Measurements from ENCODE around the gene WDPCP.
"Not testable (repeated sequence)": the region's sequence is repeated elsewhere in the genome, so short reads cannot be mapped to it uniquely, and the experiment has no call there.

WDPCP gene

DNA sequence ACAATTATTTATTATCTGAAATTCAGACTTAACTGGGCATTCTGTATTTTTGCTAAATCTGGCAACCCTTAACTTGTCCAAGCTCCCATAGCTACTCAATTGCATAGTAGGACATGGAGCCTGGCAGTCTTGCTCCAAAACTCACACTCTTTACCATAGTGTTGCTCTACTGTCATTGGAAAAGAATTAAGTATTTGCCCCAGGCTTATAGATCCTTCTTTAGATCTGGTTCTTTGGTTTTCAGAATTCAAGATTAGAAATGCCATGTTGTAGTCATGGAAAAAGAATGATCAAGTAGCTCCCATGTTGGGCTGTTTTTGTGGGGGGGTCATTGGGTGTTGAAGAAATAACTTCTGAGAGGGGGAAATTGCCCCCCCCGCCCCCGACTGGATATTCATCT is 240.9 kb downstream of the WDPCP start:
- DNase-seq = no peak

DNA sequence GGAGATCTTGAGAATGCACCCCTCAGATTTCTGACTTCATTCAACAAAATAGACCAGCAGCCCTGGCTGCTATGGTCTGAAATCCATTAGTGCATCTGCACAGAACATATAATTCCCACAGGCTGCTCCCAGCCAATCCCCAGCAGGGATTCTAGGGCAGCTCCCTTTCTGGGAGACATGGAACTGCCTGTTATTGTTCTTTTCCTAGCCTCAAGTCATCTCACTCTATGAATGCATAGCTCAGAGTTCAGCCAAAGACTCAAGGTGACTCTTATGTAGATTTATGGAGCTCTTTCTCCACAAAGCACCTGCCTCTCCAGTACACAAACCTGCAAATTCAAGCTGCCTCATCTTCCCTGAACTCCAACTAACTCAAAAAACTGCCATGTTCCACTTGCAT is 241.9 kb downstream of the WDPCP start:
- DNase-seq = no peak

GRCh38 chr2:63345285-63345633 is 243.0 kb downstream of the WDPCP start:
- no peak for DNase-seq

DNA sequence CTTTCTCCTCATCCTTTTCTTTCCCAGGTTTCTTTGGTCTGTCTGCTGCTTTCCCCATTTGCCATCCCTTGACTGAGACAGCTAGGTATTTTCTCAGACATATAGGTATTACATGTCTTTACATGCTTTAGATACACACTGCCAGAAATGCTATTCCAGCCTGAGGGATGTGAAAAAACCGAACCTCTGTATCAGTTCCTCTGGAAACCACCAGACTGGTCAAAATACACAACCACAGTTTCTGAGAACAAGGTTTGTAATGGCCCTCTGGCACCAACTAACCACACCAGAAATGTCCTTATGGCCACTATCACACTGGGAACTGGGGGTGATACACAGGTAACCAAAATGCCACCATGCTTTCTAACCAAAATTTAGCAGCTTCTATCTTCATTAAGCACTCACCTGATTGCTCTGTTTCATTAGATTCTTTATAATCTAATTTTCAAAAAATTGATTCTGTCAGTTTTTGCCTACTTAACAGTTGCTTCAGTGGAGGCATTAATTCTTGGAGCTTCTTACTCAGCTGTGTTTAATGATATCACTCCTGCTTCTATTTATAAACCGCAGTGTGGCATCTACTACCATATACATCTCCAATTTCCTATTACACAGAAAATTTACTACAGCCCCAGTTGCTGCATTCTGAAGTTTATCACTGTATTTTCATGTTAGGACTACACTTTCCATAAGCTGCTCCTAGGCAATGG is 243.5 kb downstream of the WDPCP start:
- DNase-seq = no peak

DNA sequence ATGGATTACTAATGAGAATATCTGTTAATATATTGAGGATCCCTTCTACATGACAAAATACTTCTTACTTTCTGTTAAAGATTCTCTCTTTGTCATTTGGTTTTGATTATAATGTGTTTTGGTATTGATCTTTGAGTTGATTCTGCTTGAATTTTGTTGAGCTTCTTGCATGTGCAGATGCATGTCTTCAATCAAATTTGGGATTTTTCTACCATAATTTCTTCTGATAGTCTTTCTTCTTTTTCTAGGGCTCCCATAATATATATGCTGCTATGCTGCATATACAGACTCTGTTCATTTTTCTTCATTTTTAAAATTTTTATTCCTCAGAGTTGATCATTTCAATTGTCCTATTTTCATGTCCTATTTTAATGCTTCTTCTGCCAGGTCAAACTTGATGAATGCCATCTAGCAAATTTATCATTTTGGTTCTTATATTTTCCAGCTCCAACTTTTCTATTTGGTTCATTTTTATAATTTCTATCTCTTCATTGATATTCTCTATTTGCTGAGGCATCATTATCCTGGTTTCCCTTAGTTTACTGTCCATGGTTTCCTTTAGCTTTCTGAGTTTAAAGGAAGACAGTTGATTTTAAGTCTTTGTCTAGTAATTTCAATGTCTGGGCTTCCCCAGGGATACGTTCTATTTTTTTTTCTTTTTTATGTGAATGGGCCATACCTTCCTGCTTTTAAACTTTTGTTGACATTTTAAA is 244.7 kb downstream of the WDPCP start:
- DNase-seq = no peak

DNA sequence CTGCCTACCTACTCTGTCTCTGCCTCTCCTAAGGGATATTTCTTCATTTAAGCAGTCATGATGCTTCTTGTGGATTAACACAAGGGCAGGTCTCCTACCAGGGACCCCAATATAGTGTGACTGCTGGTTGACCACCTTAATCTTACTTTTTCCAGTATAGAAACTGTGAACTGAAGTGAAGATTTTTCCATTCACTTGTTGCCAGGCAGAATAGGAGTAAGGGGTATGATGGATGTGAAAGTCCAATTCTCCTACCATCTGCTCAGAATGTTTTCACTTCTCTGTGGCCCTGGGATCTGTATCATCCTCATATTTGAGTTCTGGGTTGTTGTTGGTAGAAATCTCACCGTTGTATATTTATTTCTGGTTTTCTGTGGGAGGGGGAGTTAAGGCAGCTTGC is 247.8 kb downstream of the WDPCP start:
- no peak for DNase-seq

- no peak for DNase-seq
Measured at GRCh38 chr2:63334910-63335309, 253.4 kb downstream of the WDPCP start.

- no peak for DNase-seq
Measured at GRCh38 chr2:63326473-63326872, 261.8 kb downstream of the WDPCP start.

DNA sequence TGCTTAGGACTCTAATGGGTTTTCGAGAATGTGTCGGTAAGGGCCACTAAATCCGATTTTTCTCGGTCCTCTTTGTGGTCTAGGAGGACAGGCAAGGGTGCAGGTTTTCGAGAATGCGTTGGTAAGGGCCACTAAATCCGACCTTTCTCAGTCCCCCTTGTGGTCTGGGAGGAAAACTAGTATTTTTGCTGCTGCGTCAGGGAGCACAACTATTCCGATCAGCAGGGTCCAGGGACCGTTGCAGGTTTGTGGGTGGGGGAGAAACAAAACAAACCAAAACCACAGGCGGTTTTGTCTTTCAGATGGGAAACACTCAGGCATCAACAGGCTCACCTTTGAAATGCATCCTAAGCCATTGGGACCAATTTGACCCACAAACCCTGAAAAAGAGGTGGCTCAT is 264.6 kb downstream of the WDPCP start:
- DNase-seq = not testable (repeated sequence)

DNA sequence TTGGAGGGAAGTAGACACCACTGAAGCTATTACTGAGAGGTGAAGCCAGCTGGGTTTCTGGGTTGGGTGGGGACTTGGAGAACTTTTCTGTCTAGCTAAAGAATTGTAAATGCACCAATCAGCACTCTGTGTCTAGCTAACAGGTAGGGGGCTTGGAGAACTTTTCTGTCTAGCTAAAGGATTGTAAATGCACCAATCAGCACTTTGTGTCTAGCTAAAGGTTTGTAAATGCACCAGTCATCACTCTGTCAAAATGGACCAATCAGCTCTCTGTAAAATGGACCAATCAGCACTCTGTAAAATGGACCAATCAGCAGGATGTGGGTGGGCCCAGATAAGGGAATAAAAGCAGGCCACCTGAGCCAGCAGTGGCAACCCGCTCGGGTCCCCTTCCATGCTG is 266.3 kb downstream of the WDPCP start:
- DNase-seq = not testable (repeated sequence)

DNA sequence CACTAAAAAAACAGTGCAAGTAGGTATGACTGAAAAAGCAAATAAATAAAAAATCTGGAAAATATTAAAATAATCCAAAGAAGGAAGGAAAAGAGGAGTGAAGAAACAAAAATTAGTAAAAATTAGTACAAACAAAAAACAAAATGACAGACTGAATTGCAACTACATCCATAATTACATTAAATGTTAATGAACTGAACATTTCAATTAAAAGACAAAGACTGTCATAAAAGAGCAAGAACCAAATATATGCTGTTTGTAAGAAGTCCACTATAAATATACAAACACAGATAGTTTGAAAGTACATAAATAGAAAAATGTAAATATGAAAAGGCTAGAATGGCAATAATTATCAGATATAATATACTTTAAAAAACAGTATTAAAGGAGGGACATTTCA is 267.6 kb downstream of the WDPCP start:
- no peak for DNase-seq

GRCh38 chr2:63310614-63311013 is 277.7 kb downstream of the WDPCP start:
- DNase-seq = no peak

- DNase-seq = no peak
Measured at GRCh38 chr2:63301481-63301880, 286.8 kb downstream of the WDPCP start.

- no peak for DNase-seq
Measured at GRCh38 chr2:63300835-63301234, 287.4 kb downstream of the WDPCP start.

- peak; percentile 79 for DNase-seq
Measured at GRCh38 chr2:63287956-63288355, 300.3 kb downstream of the WDPCP start.

- DNase-seq = not testable (repeated sequence)
Measured at GRCh38 chr2:63286520-63286919, 301.8 kb downstream of the WDPCP start.

DNA sequence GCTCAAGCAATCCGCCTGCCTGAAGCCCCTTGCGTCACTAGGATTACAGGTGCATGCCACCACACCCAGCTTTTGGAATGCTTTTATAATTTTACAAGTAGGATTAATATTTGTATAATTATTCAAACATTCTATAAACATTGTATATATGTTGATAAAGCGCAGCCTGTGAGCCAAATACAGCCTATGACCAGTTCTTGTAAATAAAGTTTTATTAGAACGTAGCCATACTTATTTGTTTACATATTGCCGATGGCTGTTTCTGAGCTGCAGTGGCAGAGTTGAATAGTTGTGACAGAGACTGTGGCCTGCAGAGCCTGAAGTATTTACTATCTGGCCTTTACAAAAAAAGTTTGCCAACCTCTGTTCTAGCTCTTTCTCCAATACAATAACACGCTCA is 305.0 kb downstream of the WDPCP start:
- no peak for DNase-seq

DNA sequence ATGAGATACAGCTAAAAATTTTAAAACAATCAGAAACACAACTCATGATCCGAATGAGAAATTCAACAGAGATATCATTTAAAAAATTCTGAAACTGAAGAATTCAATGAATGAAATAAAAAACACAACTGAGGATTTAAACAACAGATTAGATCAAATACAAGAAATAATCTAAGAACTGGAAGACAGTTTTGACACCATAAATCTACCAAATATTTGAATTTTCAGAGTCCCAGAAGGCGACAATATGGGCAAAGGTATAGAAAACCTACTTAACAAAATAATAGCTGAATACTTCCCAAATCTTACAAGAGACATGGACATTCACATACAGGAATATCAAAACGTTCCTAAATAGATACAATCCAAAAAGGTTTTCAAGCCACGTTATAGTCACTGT is 315.7 kb downstream of the WDPCP start:
- no peak for DNase-seq

DNA sequence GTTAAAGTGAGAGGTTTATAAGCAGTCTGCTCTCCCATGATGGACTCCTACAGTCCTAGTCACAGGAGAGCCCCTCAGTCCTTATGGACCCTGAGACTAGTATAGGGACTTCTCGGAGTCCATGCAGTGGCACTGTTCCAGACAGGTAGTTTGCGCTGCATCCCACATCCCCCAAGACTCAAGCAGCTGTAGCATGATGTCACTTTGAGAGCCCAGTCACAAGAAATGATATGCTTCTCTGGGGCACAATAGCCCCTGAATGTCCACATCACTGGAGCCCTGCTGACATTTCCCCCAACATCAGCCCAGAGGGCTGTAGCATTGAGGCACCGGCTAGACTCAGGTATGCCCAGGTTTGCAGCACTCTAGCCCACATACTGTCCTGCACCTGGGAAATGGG is 317.6 kb downstream of the WDPCP start:
- DNase-seq = no peak

- DNase-seq = no peak
Measured at GRCh38 chr2:63268946-63269345, 319.3 kb downstream of the WDPCP start.

DNA sequence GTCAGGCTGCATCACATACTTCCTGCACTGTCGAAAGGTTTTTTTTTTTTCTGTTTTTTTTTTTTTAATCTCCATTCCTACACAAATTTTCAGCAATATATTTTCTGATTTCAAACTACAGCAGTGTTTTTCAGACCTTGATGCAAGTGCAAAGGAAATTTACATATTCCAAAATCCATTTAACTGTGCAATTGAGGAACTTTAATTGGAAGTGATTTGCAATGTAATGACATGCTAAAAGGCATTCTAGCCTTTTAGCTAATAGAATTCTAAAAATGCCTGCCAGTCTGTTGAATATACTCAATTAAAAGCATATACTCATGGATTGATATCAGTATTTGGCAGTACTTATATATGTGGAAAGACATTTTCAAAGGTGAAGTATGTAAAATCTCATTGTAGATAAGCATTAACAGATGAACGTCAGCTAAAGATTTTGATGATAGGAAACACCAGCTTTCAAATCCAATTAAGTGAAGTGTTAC is 327.1 kb downstream of the WDPCP start:
- DNase-seq = no peak

DNA sequence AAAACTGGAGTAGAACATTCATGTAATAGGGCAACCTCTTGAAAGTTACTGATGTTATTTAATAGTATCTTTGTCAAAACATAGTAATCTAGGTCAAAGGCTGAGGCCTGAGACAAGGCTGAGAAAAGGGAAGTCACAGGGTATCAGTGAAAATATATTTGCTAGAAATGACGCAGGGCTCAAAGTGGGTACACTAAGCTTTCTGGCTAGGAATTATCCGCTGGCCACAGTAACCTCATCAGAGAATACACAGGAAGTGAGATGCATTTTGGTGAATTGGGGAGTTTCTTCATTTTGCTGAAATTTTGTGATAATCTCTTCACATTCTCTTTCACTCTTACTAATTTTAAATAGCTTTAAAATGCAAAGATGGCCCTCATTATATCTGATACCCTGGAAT is 330.8 kb downstream of the WDPCP start:
- DNase-seq = no peak

DNA sequence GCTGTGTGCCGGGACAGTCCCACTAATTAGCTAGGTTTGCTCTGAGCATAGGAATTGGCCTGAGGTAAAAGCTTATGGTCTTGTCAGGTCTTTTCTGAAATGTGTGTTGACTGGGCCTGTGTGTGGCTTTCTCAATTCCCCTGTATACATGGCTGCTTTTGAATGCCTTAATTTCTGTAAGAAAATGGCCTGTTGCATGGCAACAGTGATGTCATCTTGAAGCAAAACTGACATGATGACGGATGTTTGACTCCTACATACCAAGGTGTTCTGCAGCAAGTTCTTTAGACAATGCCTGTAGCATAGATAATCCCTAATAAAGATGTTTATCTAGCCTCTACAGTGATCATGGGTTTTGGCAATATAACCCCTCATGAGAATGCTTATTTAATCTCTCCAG is 339.1 kb downstream of the WDPCP start:
- DNase-seq = no peak

- DNase-seq = no peak
Measured at GRCh38 chr2:63242747-63243146, 345.5 kb downstream of the WDPCP start.

Measured in NCI-H446 treated with DMSO at 0.1 percent for 48 hours (cell line).